Measurements from ENCODE around the gene MAP3K12.

MAP3K12 gene

GRCh38 chr12:53474077-53474476, 25.2 kb downstream of the MAP3K12 start:
- DNase-seq (ENCODE audit: extremely low read depth in 1 of 2, low read depth in 1 of 2) = no peak

- DNase-seq (ENCODE audit: extremely low read depth in 1 of 2, low read depth in 1 of 2) = no peak
Observed at GRCh38 chr12:53472056-53472582, 27.1 kb downstream of the MAP3K12 start.

GRCh38 chr12:53468282-53468681, 31.0 kb downstream of the MAP3K12 start:
- no peak for DNase-seq (ENCODE audit: extremely low read depth in 1 of 2, low read depth in 1 of 2)

- DNase-seq (ENCODE audit: extremely low read depth in 1 of 2, low read depth in 1 of 2) = no peak
Observed at GRCh38 chr12:53467880-53468279, 31.4 kb downstream of the MAP3K12 start.

GRCh38 chr12:53467082-53467481, 32.2 kb downstream of the MAP3K12 start:
- no peak for DNase-seq (ENCODE audit: extremely low read depth in 1 of 2, low read depth in 1 of 2)

- no peak for DNase-seq (ENCODE audit: extremely low read depth in 1 of 2, low read depth in 1 of 2)
Observed at GRCh38 chr12:53466640-53467039, 32.6 kb downstream of the MAP3K12 start.

GRCh38 chr12:53465679-53466078, 33.6 kb downstream of the MAP3K12 start:
- DNase-seq (ENCODE audit: extremely low read depth in 1 of 2, low read depth in 1 of 2) = no peak

- DNase-seq (ENCODE audit: extremely low read depth in 1 of 2, low read depth in 1 of 2) = no peak
Observed at GRCh38 chr12:53464685-53465418, 34.4 kb downstream of the MAP3K12 start.

GRCh38 chr12:53463802-53464560, 35.3 kb downstream of the MAP3K12 start:
- DNase-seq (ENCODE audit: extremely low read depth in 1 of 2, low read depth in 1 of 2) = no peak

- no peak for DNase-seq (ENCODE audit: extremely low read depth in 1 of 2, low read depth in 1 of 2)
Observed at GRCh38 chr12:53462935-53463334, 36.3 kb downstream of the MAP3K12 start.

- DNase-seq (ENCODE audit: extremely low read depth in 1 of 2, low read depth in 1 of 2) = no peak
Observed at GRCh38 chr12:53461591-53461990, 37.7 kb downstream of the MAP3K12 start.

GRCh38 chr12:53461059-53461458, 38.2 kb downstream of the MAP3K12 start:
- no peak for DNase-seq (ENCODE audit: extremely low read depth in 1 of 2, low read depth in 1 of 2)

GRCh38 chr12:53459097-53459496, 40.2 kb downstream of the MAP3K12 start:
- no peak for DNase-seq (ENCODE audit: extremely low read depth in 1 of 2, low read depth in 1 of 2)

GRCh38 chr12:53456654-53457366, 42.4 kb downstream of the MAP3K12 start:
- DNase-seq (ENCODE audit: extremely low read depth in 1 of 2, low read depth in 1 of 2) = no peak

- no peak for DNase-seq (ENCODE audit: extremely low read depth in 1 of 2, low read depth in 1 of 2)
Observed at GRCh38 chr12:53454707-53455106, 44.6 kb downstream of the MAP3K12 start.

- DNase-seq (ENCODE audit: extremely low read depth in 1 of 2, low read depth in 1 of 2) = no peak
Observed at GRCh38 chr12:53453953-53454640, 45.2 kb downstream of the MAP3K12 start.

- DNase-seq (ENCODE audit: extremely low read depth in 1 of 2, low read depth in 1 of 2) = peak; percentile 57 to 65
Observed at GRCh38 chr12:53452159-53453077, 46.8 kb downstream of the MAP3K12 start.

- DNase-seq (ENCODE audit: extremely low read depth in 1 of 2, low read depth in 1 of 2) = peak; percentile 94 to 95
Observed at GRCh38 chr12:53451661-53452158, 47.5 kb downstream of the MAP3K12 start, which contains the start of gene PCBP2. Gene PCBP2, plus strand, starts transcription at chr12:53452102. Its CDS starts 2,699 bp downstream, at chr12:53454801.

- no peak for DNase-seq (ENCODE audit: extremely low read depth in 1 of 2, low read depth in 1 of 2)
Observed at GRCh38 chr12:53450936-53451335, 48.3 kb downstream of the MAP3K12 start.

All from activated CD8-positive, alpha-beta memory T cell treated with anti-CD3 and anti-CD28 coated beads for 1 hour (primary cell).